Prostate gland (tissue), 2 donors: Measurements from ENCODE around the gene MAGI2.

ENCODE experiments used
- POLR2A ChIP-seq: fragments of 450-650 bp; IDR thresholded peaks from one replicate; pipeline ENCODE4 v1.6.1; 2016; ENCODE audit warnings: antibody characterized with exemption, mild to moderate bottlenecking
- POLR2AphosphoS5 ChIP-seq: sonication (generic); formaldehyde crosslinking; IDR thresholded peaks from one replicate; pipeline ENCODE4 v1.6.1; 2017; ENCODE audit warnings: antibody characterized with exemption
- TF ChIP-seq, protein P1 (sequence below), 4 experiments: fragments of 200-600 bp in 2 of 4; fragments of 450-650 bp in 2 of 4; sonication (generic) in 2 of 4; IDR thresholded peaks; 1 replicate in 3 of 4; 2 replicates in 1 of 4; pipeline ENCODE4 v1.5.1; 2016 to 2019; ENCODE audit warnings: antibody characterized with exemption in 4 of 4, mild to moderate bottlenecking in 2 of 4, moderate library complexity in 2 of 4

- TF ChIP-seq POLR2A (no peak), POLR2AphosphoS5 (no peak)
- TF ChIP-seq, protein P1, sequence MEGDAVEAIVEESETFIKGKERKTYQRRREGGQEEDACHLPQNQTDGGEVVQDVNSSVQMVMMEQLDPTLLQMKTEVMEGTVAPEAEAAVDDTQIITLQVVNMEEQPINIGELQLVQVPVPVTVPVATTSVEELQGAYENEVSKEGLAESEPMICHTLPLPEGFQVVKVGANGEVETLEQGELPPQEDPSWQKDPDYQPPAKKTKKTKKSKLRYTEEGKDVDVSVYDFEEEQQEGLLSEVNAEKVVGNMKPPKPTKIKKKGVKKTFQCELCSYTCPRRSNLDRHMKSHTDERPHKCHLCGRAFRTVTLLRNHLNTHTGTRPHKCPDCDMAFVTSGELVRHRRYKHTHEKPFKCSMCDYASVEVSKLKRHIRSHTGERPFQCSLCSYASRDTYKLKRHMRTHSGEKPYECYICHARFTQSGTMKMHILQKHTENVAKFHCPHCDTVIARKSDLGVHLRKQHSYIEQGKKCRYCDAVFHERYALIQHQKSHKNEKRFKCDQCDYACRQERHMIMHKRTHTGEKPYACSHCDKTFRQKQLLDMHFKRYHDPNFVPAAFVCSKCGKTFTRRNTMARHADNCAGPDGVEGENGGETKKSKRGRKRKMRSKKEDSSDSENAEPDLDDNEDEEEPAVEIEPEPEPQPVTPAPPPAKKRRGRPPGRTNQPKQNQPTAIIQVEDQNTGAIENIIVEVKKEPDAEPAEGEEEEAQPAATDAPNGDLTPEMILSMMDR (IDR thresholded peaks at IDR 0.05), result no peak
Observed at GRCh38 chr7:78842068-78842467, 611.4 kb downstream of the MAGI2 start.
